Measurements from ENCODE around the gene ATP1A1. TPM values are rescaled to one million over a fixed set of nuclear protein-coding genes. Genes with fewer than 3 reads are reported as not detected.

ATP1A1 gene
- polyA plus RNA-seq, 10 donors = 114 to 143 (median 121) TPM

DNA sequence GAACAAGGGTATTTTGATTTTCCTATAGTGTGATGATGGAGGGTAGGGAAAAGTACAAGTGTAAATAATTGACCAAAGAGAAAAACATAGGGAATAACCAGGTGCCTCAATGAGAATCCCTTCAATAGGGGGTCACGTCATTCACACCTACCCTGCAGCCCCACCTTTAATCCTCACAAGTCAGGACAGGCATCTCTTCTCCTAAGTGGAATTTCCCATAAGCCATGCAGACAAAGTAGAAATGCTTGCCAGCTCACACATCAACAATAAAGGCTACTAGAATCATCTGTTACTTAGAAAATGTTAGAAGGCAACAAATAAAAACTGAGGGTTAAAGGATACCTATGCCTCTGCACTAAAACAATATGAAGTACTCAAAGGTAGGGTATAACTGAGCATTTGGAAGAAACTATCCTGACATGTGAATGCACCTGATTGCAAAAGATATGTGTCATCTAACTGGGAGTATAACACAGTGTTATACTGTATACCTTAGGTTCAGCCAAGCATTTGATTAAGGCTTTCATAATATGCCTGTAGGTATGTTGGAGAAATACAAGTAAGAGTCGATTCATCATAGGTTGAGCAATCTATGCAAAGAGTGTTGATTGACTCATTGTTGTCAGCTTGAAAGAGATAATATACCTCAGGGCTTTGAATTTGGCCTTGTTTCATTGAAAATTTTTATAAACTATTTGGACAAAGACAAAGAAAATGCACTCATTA is 32.4 kb upstream of the ATP1A1 start:
- no peak for DNase-seq

DNA sequence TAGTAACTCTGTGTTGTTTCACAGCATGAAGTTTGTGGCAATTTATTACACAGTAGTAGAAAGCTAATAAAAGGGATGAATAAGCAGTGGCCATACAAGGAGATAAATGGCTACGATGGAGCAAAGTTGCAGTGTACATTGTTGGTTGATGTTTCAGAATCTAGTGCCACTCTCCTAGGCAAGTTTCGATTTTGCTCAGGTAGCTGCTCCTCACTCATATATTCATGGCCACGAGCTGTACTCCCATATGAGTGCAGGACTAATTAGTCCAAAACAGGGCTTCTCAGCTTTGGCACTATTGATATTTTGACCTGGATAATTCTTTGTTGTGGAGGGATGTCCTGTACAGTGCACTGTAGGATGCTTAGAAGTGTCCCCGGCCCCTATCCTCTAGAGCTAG is 30.0 kb upstream of the ATP1A1 start:
- no peak for DNase-seq

DNA sequence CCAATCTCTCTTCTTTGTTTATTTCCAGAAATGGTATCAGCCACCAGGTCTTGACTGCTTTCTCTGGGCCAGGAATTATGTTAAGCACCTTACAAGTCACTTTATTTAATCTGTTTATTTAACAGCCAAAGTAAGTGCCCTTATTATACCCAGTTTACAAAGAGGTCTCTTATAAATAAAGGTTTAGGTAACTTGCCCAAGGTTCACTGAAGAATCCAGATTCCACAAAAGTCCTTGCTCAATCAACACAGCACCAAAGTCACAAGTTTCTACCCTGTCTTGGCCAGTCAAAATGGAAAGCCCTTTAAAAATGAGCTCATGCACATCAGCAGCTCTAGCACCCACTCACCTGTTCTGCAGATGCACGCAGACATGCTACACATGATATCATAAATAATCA is 28.0 kb upstream of the ATP1A1 start:
- DNase-seq = no peak

DNA sequence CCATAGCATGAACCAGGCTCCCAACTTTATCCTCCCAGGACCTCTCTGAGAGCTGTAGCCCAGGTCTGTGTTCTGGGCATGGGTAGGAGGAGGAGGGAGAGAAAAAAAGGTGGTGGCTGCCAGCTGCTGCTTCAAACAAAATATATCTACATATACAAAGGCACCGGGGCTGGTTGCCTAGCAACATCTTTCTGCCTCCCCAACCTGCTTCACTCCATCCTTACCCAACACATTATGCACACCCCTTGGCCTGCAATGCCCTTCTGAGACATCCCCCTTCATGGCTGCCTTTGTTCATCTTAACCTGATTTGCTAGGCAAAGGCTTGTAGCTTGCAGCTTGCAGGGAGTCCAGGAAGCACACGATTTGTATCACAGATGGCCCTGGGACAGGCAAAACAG is 27.2 kb upstream of the ATP1A1 start:
- DNase-seq = no peak

DNA sequence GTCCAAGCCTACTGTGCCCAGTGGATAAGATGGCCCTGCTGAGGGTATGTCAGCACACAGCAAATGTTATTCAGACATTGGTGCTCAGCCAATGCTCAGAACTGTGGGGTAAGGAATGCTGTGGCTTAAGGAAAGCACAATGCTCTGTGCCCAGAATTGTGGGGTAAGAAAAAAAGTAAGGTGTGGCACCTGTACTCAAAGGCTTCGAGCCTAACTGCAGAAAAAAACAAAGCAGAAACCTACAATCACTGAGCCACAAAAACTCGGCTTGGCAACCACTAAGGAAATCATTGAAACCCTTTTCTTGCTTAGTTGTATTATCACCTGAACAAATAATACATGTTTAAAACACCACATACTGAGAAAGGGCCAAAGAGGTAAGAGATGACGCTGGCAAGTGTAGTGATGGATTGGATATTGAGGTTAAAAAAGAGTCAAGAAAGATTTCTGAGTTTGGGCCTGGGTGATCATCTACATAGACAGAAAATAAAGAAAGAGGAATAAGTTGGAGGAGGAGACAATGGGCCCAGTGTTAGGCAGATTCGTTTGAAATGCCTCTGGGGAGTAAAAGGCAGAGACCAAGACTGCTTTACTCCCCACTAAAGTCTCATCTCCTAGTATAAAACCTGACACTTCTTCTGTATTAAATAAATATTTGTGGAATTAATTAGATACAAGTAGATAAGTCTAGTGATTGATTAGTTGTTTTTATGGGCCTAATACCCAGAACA is 25.9 kb upstream of the ATP1A1 start:
- DNase-seq = no peak

DNA sequence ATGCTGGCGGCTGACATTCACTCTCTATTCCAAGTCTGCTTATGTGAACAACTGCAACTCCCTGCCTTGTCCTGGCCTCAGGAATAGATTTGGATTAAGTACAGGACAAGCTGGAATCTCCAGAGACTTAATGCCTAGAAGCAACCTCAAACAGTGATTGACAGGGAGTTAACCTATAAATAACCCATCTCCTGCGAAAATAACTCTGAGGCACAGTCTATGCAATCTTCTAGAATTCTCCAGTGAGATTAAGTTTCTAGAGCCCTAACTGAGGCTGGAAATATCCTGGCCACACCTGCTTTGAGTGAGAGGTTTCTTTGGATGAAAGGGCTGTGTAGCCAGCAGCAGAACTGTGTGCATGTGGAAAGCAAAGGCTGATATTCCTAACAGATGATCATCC is 25.3 kb upstream of the ATP1A1 start:
- peak; percentile 9 to 43 (median 26) for DNase-seq

DNA sequence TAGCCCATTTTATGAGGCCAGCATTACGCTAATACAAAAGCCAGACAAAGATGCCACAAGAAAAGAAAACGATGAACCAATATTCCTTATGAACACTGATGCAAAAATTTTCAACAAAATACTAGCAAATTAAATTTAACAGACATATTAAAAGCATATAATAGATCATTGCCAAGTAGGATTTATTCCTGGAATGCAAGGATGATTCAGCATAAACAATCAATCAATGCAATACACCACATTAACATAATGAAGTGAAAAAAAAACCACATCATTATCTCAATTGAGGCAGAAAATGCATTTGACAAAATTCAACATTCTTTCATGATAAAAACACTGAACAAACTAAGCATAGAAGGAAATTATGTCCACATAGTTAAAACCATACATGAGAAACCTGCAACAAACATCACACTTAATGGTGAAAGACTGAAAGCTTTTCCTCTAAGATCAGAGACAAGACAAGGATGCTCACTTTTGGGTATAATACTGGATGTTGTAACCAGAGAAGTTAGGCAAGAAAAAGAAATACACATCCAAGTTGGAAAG is 22.9 kb upstream of the ATP1A1 start:
- no peak for DNase-seq

DNA sequence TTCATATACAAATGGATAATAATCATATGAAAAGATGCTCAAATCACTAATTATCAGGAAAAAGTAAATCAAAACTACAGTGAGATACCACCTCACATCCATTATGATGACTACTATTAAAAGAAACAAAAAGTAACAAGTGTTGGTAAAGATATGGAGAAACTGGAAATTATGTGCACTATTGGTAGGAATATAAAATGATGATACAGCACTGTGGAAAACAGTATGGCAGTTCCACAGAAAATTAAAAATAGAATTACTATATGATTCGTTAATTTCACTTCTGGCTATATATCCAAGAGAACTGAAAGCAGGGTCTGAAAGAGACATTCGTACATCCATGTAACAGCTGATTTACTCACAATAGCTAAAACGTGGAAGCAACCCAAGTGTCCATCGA is 21.1 kb upstream of the ATP1A1 start:
- no peak for DNase-seq

DNA sequence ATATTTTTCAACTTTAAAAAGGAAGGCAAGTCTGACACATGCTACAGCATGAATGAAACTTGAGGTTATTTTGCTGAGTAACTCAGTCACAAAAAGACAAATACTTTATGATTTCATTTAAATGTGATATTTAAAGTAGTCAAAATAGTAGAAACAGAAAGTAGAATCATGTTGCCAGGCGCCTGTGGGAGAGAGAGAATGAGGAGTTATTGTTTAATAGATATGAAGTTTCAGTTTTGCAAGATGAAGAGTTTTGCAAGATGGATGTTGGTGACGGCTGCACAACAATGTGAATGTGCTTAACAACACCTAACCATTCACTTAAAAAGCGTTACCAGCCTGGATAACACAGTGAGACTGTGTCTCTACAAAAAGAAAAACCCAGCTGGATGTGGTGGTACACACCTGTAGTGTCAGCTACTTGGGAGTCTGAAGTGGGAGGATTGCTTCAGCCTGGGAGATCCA is 20.7 kb upstream of the ATP1A1 start:
- DNase-seq = no peak

DNA sequence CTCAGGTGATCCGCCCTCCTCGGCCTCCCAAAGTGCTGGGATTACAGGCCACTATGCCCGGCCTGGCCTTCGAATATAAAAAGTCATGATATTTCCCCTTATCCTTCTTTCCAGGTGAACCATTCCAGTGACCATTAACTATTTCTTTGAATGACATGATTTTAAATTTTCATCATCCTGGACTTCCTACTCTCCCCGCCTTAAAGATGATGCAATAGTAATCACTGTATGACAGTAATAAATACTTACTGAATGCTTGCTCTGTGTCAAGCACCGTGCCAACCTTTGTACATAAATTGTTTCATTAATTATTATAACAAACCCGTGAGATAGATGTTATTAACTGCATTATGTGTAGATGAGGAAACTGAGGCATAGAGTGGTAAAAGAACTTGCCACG is 19.9 kb upstream of the ATP1A1 start:
- no peak for DNase-seq

DNA sequence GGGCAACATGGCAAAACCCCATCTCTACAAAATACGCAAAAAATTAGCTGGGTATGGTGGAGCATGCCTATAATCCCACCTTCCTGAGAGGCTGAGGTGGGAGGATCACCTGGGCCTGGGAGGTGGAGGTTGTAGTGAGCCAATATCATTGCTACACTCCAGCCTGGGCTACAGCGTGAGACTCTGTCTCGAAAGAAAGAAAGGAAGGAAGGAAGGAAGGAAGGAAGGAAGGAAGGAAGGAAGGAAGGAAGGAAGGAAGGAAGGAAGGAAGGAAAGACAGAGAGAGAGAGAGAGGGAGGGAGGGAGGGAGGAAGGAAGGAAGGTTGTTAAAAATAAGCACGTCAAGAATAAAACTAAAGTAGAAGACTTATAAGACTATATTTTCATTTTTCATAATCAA is 17.0 kb upstream of the ATP1A1 start:
- no peak for DNase-seq

DNA sequence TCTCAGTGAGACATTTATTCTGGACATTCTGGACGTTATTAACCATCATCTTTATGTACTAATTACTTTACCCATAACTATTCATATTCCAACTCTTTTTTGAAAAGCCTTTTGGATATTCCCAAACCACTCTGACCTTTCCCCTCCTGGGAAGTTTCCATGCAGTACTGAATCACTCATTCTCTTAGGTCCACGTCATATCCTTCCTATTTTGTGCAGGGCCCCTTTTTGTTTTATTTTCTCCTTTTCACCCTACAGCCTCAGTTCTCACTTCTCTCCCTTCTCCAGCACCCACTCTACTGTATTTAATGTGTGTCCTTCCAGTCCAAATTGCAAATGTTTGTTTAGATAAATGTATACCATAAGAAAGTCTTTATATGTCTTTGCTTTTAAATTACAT is 16.4 kb upstream of the ATP1A1 start:
- no peak for DNase-seq

DNA sequence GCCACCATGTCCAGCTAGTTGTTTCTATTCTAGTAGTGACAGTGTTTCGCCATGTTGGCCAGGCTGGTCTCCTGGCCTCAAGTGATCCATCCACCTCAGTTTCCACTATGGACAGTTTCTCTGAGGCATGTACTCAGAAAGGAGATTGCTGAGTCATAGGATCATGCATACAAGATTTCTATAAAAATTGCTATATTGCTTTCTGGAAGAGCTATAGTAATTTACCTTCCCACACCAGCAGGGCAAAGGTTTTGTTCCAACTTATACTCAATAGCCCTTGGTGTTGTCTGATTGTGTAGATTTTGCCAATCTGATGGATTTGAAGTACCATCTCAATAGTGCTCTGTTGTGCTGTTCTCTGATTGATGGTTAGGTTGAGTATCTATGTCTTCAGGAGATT is 15.6 kb upstream of the ATP1A1 start:
- no peak for DNase-seq

DNA sequence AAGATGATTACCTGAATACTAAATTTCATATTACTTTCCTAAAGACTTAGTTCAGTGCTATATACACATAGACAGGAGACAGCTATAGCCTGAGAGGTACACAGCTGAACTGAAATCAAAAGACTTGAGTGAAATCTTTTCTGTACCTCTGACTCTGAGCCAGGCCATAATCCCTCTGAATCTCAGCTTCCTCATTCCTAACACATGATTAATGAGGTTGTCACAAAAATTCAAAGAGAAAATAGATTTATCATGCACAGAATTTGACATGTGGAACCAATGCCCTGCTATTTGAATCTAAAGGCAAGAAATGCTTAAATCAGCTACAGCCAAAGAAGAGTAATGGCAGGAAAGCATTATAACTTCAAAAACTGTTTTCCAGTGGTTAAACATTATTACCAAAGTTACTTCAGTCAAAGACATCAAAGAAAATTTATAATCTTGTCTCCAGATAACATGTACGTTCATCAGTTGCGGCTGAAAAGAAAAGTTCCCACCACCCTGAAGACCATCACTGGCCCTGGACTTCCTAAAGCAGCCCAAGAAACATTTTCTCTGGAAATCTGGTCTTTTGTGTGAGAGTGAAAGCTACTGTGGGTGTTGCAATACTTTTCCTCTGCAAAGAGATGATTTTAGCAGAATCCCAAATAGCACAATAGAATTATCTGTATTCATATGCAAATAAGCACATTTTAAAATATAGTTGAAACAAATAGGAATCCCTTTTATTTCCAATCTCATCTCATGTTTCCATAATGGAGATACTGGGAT is 13.8 kb upstream of the ATP1A1 start:
- no peak for DNase-seq

DNA sequence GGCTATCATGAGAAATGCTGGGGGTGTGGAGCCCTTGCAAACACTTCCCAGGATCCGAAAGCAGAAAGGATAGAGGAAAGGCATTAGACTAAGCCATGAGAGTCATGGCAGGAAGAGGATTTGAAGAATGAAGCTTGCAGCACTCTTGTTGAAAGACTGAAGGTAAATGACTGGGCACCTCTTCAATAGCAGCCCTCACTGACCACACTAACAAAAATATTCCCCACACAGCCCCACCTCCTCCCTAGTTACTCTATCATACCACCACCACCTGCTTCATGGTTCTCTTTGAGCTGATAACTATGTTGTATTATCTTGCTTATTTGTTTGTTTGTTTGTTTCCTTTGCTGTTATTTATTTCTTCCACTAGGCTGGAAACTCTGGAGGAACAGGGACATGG is 13.2 kb upstream of the ATP1A1 start:
- no peak for DNase-seq

DNA sequence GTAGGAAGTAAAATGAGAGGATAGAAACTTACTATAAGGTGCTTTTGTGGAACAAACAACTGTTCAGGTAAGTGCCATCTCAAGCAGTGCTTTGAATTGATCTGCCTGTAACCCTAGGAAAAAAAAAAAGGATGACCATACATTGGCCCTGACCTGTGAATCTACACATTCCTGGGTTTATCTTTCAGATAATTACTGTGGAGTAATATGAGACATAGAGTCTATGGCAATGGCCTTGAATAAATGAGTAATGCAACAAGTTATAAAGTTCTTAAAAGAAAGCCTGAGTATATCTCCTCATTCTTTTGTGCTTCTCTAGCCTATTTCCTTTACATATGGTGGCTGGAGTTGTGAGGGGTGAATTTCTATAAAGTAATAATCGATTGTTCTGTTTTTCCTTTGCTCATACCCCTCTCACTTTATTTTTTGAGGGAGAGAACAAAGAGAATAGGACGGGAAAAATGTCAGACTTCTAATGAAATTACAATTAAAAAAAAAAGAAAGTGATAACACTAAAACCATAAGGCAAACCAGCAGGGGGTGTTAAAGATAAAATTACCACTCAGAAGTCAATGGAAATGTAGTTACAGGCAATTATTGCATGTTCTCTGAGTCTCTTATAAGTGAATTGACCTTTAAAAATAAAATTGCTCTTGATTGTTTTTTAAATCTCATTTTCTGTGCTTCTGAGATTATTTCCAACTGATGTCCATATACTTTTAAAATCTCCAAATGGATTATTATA is 12.4 kb upstream of the ATP1A1 start:
- no peak for DNase-seq

DNA sequence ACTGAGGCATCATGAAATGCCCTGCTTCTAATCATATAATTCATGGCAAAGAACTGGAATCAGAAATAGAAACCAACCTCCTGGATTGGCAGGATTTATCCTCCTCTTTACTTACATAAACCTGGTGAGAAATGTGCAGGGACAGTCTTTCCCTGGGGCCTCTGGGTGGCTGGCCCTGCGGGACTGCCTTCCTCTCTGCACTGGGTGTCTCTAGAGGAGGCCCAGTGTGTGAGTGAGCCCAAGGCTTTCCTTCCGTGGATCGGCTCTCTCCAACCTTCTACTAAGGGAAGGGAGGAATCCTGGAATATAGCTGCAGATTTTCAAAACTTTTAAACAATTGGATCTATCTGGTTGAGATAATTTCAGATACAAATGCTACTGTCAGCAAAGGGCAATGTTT is 11.4 kb upstream of the ATP1A1 start:
- no peak for DNase-seq

DNA sequence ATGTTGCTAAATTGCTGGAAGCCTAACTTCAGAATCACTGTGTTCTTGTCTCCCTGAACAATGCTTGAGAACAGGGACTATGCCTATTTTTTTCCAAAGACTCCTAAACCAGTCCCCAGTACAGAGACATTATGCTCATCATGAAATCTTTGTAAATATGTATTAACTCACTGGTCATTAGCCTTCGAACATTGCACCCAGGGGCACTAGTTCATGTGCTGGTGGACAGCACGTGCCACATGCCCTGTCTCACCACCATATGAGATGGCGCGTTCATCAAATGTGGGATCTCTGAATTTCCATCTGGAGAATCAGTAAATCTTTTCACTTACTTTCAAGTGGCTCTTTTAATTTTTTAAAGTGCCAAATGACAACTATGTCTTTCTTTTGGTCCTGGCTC is 11.0 kb upstream of the ATP1A1 start:
- no peak for DNase-seq

DNA sequence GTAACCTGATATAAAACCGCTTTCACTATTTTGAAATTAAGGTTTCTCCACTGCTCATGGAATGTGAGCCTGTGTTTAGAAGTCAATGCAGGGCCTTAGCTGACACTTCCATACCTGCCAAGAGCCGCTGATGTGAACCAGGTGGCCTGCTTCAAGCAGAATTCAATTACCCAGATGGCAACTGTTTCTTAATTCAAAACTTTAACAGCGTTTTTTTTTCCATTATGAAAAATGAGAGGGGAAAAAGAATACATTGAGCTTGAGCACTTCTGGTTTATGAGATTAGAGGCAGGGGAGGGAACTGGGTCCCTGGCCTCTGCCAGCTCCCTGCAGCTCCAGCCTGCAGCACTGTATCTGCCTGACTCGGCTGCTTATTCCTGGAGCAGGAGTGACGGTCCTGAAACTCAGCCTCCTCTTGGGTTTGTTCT is 7.7 kb upstream of the ATP1A1 start:
- peak in 2 of 3 donors; percentile 28 to 55 for DNase-seq

DNA sequence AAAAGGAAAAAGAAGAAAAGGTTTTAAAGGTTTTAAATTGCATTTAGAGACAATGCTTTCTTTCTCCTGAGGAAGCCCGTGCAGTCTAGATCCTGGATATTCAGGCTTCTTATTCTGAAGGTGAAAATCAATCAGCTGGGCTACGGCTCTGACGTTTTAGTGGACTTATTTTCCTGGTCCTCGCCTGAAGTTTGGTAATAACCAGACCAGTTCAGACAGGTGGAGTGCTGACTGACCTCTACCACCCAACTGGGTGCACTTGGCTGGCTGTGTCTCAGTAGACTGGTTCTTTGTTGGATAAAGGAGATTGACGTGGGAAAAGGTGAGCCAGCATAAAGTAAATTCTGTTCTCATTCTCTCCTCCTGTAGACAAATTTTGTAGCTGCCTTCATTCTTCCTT is 7.2 kb upstream of the ATP1A1 start:
- DNase-seq = no peak

DNA sequence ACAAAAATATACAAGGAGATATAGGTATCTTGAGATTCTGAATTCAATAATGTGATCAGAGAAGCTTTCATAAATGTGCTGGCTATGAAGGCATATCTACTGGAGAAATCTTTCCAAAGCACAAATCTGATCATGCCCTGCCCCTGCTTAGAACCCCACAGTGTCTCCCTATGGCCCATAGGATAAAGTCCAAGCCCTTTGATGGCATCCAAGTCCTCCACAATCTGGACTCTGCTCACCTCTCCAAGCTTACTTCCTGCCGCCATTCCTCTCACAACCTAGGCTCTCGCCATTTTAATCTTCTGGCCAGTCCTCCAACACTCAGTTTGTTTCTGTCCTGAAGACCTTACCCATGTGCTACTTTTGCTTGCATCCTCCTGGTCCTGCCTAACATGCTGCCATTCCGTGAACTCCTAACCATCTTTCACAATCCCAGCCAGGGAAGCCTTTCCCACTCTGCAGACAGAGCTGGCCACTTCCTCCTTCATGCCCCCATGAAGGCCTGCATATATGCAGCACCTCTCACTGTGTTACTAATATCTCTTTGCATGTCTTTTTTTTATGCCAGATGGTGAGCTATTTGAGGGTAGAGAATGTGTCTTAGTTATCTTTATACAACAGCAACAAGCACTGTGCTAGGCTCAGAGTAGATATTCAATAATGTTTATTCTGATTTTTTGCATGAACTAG is 5.6 kb upstream of the ATP1A1 start:
- DNase-seq = no peak

Measured in muscle of back (tissue), 11 donors.